H9 (cell line): ENCODE results near the gene KIF13A. TPM values are rescaled to one million over a fixed set of nuclear protein-coding genes. Genes with fewer than 3 reads are reported as not detected.

Source experiments
- DNase-seq: peaks from one replicate; pipeline ENCODE4 v3.0.0-alpha.2; 2017
- H2AFZ ChIP-seq: one replicate; pipeline ENCODE4 v1.6.1; 2013; ENCODE audit warnings: mild to moderate bottlenecking, low read length, control low read depth, moderate library complexity
- H2AK5ac ChIP-seq: 2 replicates; pipeline ENCODE4 v1.6.1; 2013; ENCODE audit warnings: low read length, control low read depth, mixed read lengths; ENCODE audit not compliant: insufficient read length
- H2BK120ac ChIP-seq: one replicate; pipeline ENCODE4 v1.6.1; 2013; ENCODE audit warnings: low read depth, mild to moderate bottlenecking, low read length, control low read depth, inconsistent platforms; ENCODE audit not compliant: poor library complexity, severe bottlenecking
- H2BK12ac ChIP-seq: 2 replicates; pipeline ENCODE4 v1.6.1; 2013; ENCODE audit warnings: low read length, control low read depth, mixed read lengths, low read depth; ENCODE audit not compliant: insufficient read length
- H2BK15ac ChIP-seq: 2 replicates; pipeline ENCODE4 v1.6.1; 2013; ENCODE audit warnings: low read depth, low read length, control low read depth
- H2BK20ac ChIP-seq: one replicate; pipeline ENCODE4 v1.6.1; 2013; ENCODE audit warnings: low read depth, mild to moderate bottlenecking, low read length, control low read depth, inconsistent platforms; ENCODE audit not compliant: poor library complexity, severe bottlenecking
- H2BK5ac ChIP-seq: 2 replicates; pipeline ENCODE4 v1.6.1; 2013; ENCODE audit warnings: low read length, control low read depth, mixed read lengths; ENCODE audit not compliant: insufficient read length
- H3K14ac ChIP-seq: 2 replicates; pipeline ENCODE4 v1.6.1; 2013; ENCODE audit warnings: low read length, control low read depth; ENCODE audit not compliant: insufficient read depth
- H3K18ac ChIP-seq: 2 replicates; pipeline ENCODE4 v1.6.1; 2013; ENCODE audit warnings: low read depth, mild to moderate bottlenecking, mixed read lengths, low read length, control low read depth; ENCODE audit not compliant: insufficient read length
- H3K23ac ChIP-seq: 2 replicates; pipeline ENCODE4 v1.6.1; 2013; ENCODE audit warnings: low read length, control low read depth, mixed read lengths, low read depth; ENCODE audit not compliant: insufficient read length
- H3K23me2 ChIP-seq: 2 replicates; pipeline ENCODE4 v1.6.1; 2013; ENCODE audit warnings: low read depth, mild to moderate bottlenecking, mixed read lengths, low read length, control low read depth; ENCODE audit not compliant: insufficient read length, poor library complexity, severe bottlenecking
- H3K27ac ChIP-seq: 2 replicates; pipeline ENCODE4 v1.5.1; 2013; ENCODE audit warnings: low read length, control low read depth, mixed read lengths, low read depth; ENCODE audit not compliant: insufficient read length
- H3K27me3 ChIP-seq: 2 replicates; pipeline ENCODE4 v1.6.1; 2013; ENCODE audit warnings: low read length, control low read depth, inconsistent platforms; ENCODE audit not compliant: insufficient read depth
- H3K4ac ChIP-seq: 2 replicates; pipeline ENCODE4 v1.6.1; 2013; ENCODE audit warnings: low read depth, mild to moderate bottlenecking, control low read depth, inconsistent platforms, low read length, moderate library complexity
- H3K4me1 ChIP-seq: 2 replicates; pipeline ENCODE4 v1.6.1; 2013; ENCODE audit warnings: low read length, control low read depth, inconsistent platforms; ENCODE audit not compliant: insufficient read depth
- H3K4me2 ChIP-seq: 2 replicates; pipeline ENCODE4 v1.6.1; 2013; ENCODE audit warnings: low read length, control low read depth, mixed read lengths; ENCODE audit not compliant: insufficient read length, insufficient read depth
- H3K56ac ChIP-seq: 2 replicates; pipeline ENCODE4 v1.6.1; 2013; ENCODE audit warnings: low read depth, mild to moderate bottlenecking, mixed read lengths, low read length, control low read depth; ENCODE audit not compliant: insufficient read length
- H3K79me1 ChIP-seq: 2 replicates; pipeline ENCODE4 v1.6.1; 2013; ENCODE audit warnings: low read depth, mild to moderate bottlenecking, moderate library complexity, low read length, control low read depth, inconsistent platforms; ENCODE audit not compliant: insufficient read depth, poor library complexity, severe bottlenecking
- H3K79me2 ChIP-seq: 2 replicates; pipeline ENCODE4 v1.6.1; 2013; ENCODE audit warnings: low read length, control low read depth, inconsistent platforms; ENCODE audit not compliant: insufficient read depth
- H3K9ac ChIP-seq: 2 replicates; pipeline ENCODE4 v1.6.1; 2013; ENCODE audit warnings: low read length, control low read depth, mixed read lengths; ENCODE audit not compliant: insufficient read length; ENCODE audit errors: extremely low read depth
- H3K9me3 ChIP-seq: one replicate; pipeline ENCODE4 v1.6.1; 2013; ENCODE audit warnings: low read depth, low read length, inconsistent platforms; ENCODE audit not compliant: control insufficient read depth
- H3T11ph ChIP-seq: one replicate; pipeline ENCODE4 v1.6.1; 2013; ENCODE audit warnings: mild to moderate bottlenecking, low read length, control low read depth, inconsistent platforms
- H4K20me1 ChIP-seq: one replicate; pipeline ENCODE4 v1.6.1; 2013; ENCODE audit not compliant: control insufficient read depth, insufficient read length, insufficient read depth
- H4K5ac ChIP-seq: 2 replicates; pipeline ENCODE4 v1.6.1; 2013; ENCODE audit warnings: low read depth, mild to moderate bottlenecking, mixed read lengths, low read length, control low read depth; ENCODE audit not compliant: insufficient read length
- H4K8ac ChIP-seq: replicated peaks from 2 replicates; pipeline ENCODE4 v1.6.1; 2013; ENCODE audit warnings: low read length, control low read depth, mixed read lengths, low read depth; ENCODE audit not compliant: insufficient read length
- H4K91ac ChIP-seq: 2 replicates; pipeline ENCODE4 v1.6.1; 2013; ENCODE audit warnings: low read depth, mild to moderate bottlenecking, moderate library complexity, mixed read lengths, low read length, control low read depth; ENCODE audit not compliant: insufficient read length
- H3K27ac Mint-ChIP-seq, 3 experiments: 2 replicates in 2 of 3; 3 replicates in 1 of 3; pipeline ENCODE4 v1.8.0; 2020 to 2021; ENCODE audit warnings: mixed read lengths in 3 of 3, mild to moderate bottlenecking in 1 of 3, moderate library complexity in 1 of 3
- H3K27me3 Mint-ChIP-seq: 2 replicates; pipeline ENCODE4 v1.8.0; 2021; ENCODE audit warnings: low read depth, mild to moderate bottlenecking, moderate library complexity, mixed read lengths
- H3K36me3 Mint-ChIP-seq, 3 experiments: 2 replicates in 2 of 3; 3 replicates in 1 of 3; pipeline ENCODE4 v1.8.0; 2020 to 2021; ENCODE audit warnings: low read depth in 3 of 3, mixed read lengths in 3 of 3; ENCODE audit not compliant: insufficient read depth in 1 of 3
- H3K4me1 Mint-ChIP-seq, 2 experiments: 2 replicates each; pipeline ENCODE4 v1.8.0; 2020; ENCODE audit warnings: mixed read lengths in 2 of 2
- H3K4me3 Mint-ChIP-seq, 2 experiments: 2 replicates in 1 of 2; 3 replicates in 1 of 2; pipeline ENCODE4 v1.8.0; 2020 to 2021; ENCODE audit warnings: mild to moderate bottlenecking in 2 of 2, mixed read lengths in 2 of 2, moderate library complexity in 1 of 2
- H3K9me3 Mint-ChIP-seq, 2 experiments: 2 replicates in 1 of 2; 3 replicates in 1 of 2; pipeline ENCODE4 v1.8.0; 2020; ENCODE audit warnings: mild to moderate bottlenecking in 2 of 2, mixed read lengths in 2 of 2, moderate library complexity in 1 of 2
- WGBS: extraction: QIAGEN DNeasy Blood & Tissue Kit; methylation state at CpG from one replicate; pipeline ENCODE4 v1.1.7; 2013; ENCODE audit warnings: missing lambda C conversion rate, low lambda C conversion rate, mixed read lengths; ENCODE audit not compliant: insufficient read length; ENCODE audit errors: extremely low coverage; 5-methylcytosine and 5-hydroxymethylcytosine counted together
- total RNA-seq: library from RNA; stranded (reverse); gene quantifications from 2 replicates; pipeline ENCODE4 v1.2.1, GENCODE V29; 2021
- TF ChIP-seq, protein P1 (sequence below): fragments of 200-600 bp; sonication (generic); conservative IDR thresholded peaks from 3 replicates; pipeline ENCODE4 v1.8.0; 2021; ENCODE audit warnings: antibody characterized with exemption, mild to moderate bottlenecking

KIF13A gene
- total RNA-seq, 1 experiment from 2014 or later, result 38.2 TPM

DNA sequence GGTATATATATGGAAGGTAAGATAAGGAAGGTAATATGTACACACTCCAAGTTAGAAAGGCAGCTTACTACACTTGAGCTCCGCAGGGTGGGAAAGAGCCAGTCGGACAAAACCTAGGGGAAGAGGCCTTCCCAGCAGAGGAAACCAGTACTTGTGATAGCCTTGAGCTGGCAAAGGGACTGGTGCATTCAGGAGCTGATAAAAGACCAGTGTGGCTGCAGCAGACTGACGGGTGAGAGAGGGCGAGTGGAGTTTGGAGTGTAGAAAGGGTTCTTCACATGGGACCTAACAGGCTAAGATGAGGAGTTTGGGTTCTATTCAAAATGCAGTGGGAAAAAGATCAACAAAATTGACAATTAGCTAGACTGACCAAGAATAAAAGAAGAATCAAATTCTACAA, 49.3 kb upstream of the KIF13A start:
- Mint-ChIP-seq H3K27me3 (no peaks in the 10 kb centered on the region; the same call in 1 of the 2 replicates), H3K4me3 (no peak overlapping the region), H3K27ac (no peak overlapping the region), H3K4me1 (peaks cover 2% of the 10 kb centered on the region in 2 experiments; a peak in 1 of 4 replicates), H3K36me3 (no peaks in the 10 kb centered on the region), H3K9me3 (no peaks in the 10 kb centered on the region)
- WGBS, result no CpG with 5 or more reads among the region's 4 CpGs
- no peak overlapping the region for H3T11ph ChIP-seq
- no peak overlapping the region for H3K56ac ChIP-seq
- H2BK12ac ChIP-seq, result no peak overlapping the region
- no peak overlapping the region for H2AFZ ChIP-seq
- no peak overlapping the region for H2BK20ac ChIP-seq
- no peak overlapping the region for H3K23ac ChIP-seq
- no peaks in the 10 kb centered on the region for H3K79me2 ChIP-seq
- no peak overlapping the region for H2BK120ac ChIP-seq
- no peaks in the 10 kb centered on the region for H4K20me1 ChIP-seq
- H3K27me3 ChIP-seq, result no peaks in the 10 kb centered on the region
- H3K4ac ChIP-seq, result no peak overlapping the region
- TF ChIP-seq, protein P1, sequence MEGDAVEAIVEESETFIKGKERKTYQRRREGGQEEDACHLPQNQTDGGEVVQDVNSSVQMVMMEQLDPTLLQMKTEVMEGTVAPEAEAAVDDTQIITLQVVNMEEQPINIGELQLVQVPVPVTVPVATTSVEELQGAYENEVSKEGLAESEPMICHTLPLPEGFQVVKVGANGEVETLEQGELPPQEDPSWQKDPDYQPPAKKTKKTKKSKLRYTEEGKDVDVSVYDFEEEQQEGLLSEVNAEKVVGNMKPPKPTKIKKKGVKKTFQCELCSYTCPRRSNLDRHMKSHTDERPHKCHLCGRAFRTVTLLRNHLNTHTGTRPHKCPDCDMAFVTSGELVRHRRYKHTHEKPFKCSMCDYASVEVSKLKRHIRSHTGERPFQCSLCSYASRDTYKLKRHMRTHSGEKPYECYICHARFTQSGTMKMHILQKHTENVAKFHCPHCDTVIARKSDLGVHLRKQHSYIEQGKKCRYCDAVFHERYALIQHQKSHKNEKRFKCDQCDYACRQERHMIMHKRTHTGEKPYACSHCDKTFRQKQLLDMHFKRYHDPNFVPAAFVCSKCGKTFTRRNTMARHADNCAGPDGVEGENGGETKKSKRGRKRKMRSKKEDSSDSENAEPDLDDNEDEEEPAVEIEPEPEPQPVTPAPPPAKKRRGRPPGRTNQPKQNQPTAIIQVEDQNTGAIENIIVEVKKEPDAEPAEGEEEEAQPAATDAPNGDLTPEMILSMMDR, result no peak
- H2BK15ac ChIP-seq, result no peak overlapping the region
- no peaks in the 10 kb centered on the region for H3K4me1 ChIP-seq
- H3K9me3 ChIP-seq, result no peaks in the 10 kb centered on the region
- H4K5ac ChIP-seq, result no peak overlapping the region
- H2AK5ac ChIP-seq, result no peak overlapping the region
- peak; percentile 5 for DNase-seq
- no peak overlapping the region for H3K27ac ChIP-seq
- no peak overlapping the region for H3K14ac ChIP-seq
- H3K9ac ChIP-seq, result no peak overlapping the region
- no peaks in the 10 kb centered on the region for H3K23me2 ChIP-seq
- H3K79me1 ChIP-seq, result no peaks in the 10 kb centered on the region
- H3K18ac ChIP-seq, result no peak overlapping the region
- H3K4me2 ChIP-seq, result no peak overlapping the region
- H4K8ac ChIP-seq, result no peak overlapping the region
- no peak overlapping the region for H4K91ac ChIP-seq
- peak overlapping the region; percentile 19 for H2BK5ac ChIP-seq
